ENCODE results near the gene RIOK1. TPM values are rescaled to one million over a fixed set of nuclear protein-coding genes. Genes with fewer than 3 reads are reported as not detected.

RIOK1 gene
- total and polyA plus RNA-seq, 2 of the 13 experiments (the other 11 are each of a cell fraction or from before 2014, with no cell fraction given): 9.4 to 37.8 TPM

DNA sequence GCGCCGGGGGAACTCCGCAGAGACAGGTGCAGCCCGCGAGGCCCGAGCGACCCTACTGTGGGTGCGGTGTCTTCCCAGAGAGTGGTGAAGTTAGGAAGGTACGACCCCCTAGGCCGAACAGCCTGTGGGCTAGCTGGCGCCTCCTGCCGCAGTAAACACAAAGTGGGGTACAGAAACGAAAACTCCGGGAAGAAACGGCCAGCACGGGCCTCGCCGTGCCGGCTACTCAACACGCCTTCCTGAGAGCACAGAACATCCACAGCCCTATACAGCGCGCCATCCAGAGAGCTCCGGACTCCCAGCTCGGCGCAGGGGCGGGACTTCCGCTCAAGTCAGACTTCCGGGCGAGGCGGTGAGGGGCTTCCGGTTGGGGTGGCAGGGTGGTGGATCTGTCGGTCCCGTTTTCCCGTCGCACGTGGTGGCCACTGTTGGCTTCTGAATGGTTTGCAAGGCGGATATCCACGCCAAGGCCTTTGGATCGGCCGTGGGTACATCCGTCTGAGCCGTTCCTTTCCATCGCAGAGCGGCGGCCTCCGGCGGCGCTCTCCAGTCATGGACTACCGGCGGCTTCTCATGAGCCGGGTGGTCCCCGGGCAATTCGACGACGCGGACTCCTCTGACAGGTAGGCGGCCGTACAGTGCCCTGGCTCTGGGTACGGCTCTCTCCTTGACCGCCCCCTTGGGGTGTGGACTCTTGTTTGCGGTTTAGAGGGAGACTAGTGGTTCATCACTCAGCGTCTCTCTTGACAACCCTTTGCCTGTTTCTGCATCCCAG lies at the start of gene RIOK1, which contains the start of gene CAGE1 (continued):
- TF ChIP-seq, protein P1, sequence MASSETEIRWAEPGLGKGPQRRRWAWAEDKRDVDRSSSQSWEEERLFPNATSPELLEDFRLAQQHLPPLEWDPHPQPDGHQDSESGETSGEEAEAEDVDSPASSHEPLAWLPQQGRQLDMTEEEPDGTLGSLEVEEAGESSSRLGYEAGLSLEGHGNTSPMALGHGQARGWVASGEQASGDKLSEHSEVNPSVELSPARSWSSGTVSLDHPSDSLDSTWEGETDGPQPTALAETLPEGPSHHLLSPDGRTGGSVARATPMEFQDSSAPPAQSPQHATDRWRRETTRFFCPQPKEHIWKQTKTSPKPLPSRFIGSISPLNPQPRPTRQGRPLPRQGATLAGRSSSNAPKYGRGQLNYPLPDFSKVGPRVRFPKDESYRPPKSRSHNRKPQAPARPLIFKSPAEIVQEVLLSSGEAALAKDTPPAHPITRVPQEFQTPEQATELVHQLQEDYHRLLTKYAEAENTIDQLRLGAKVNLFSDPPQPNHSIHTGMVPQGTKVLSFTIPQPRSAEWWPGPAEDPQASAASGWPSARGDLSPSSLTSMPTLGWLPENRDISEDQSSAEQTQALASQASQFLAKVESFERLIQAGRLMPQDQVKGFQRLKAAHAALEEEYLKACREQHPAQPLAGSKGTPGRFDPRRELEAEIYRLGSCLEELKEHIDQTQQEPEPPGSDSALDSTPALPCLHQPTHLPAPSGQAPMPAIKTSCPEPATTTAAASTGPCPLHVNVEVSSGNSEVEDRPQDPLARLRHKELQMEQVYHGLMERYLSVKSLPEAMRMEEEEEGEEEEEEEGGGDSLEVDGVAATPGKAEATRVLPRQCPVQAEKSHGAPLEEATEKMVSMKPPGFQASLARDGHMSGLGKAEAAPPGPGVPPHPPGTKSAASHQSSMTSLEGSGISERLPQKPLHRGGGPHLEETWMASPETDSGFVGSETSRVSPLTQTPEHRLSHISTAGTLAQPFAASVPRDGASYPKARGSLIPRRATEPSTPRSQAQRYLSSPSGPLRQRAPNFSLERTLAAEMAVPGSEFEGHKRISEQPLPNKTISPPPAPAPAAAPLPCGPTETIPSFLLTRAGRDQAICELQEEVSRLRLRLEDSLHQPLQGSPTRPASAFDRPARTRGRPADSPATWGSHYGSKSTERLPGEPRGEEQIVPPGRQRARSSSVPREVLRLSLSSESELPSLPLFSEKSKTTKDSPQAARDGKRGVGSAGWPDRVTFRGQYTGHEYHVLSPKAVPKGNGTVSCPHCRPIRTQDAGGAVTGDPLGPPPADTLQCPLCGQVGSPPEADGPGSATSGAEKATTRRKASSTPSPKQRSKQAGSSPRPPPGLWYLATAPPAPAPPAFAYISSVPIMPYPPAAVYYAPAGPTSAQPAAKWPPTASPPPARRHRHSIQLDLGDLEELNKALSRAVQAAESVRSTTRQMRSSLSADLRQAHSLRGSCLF (CRISPR knock-in tag; IDR thresholded peaks at IDR 0.05; ENCODE audit: borderline replicate concordance): no peak
- TF ChIP-seq ZNF251 (CRISPR knock-in tag; IDR thresholded peaks at IDR 0.05): 0 out of 2 replicates have a peak, but pooled peaks have one; percentile 41
- peak; percentile 83; the same call in 1 of the 2 replicates for TF ChIP-seq POGZ (CRISPR knock-in tag; IDR thresholded peaks at IDR 0.05)
- peak; percentile 74; the same call in 1 of the 2 replicates for TF ChIP-seq ZNF335 (CRISPR knock-in tag; IDR thresholded peaks at IDR 0.05)
- TF ChIP-seq MAFG (CRISPR knock-in tag; IDR thresholded peaks at IDR 0.05): no peak
- TF ChIP-seq, protein P2, sequence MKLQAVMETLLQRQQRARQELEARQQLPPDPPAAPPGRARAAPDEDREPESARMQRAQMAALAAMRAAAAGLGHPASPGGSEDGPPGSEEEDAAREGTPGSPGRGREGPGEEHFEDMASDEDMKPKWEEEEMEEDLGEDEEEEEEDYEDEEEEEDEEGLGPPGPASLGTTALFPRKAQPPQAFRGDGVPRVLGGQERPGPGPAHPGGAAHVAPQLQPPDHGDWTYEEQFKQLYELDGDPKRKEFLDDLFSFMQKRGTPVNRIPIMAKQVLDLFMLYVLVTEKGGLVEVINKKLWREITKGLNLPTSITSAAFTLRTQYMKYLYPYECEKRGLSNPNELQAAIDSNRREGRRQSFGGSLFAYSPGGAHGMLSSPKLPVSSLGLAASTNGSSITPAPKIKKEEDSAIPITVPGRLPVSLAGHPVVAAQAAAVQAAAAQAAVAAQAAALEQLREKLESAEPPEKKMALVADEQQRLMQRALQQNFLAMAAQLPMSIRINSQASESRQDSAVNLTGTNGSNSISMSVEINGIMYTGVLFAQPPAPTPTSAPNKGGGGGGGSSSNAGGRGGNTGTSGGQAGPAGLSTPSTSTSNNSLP (IDR thresholded peaks at IDR 0.05; ENCODE audit: low read depth, low read length): no peak
- TF ChIP-seq NFIB (CRISPR knock-in tag; IDR thresholded peaks at IDR 0.05; ENCODE audit: borderline replicate concordance): 0 out of 2 replicates have a peak, but pooled peaks have one; percentile 12
- TF ChIP-seq ZNF777 (CRISPR knock-in tag; IDR thresholded peaks at IDR 0.05): peak; percentile 96
- 0 out of 2 replicates have a peak, but pooled peaks have one; percentile 36 for TF ChIP-seq JUND (CRISPR knock-in tag; IDR thresholded peaks at IDR 0.05)
- 0 out of 2 replicates have a peak, but pooled peaks have one; percentile 10 for TF ChIP-seq ZFP41 (CRISPR knock-in tag; IDR thresholded peaks at IDR 0.05; ENCODE audit: borderline replicate concordance)
- peak; percentile 97 for TF ChIP-seq YEATS4 (CRISPR knock-in tag; IDR thresholded peaks at IDR 0.05; ENCODE audit: borderline replicate concordance)
- no peak for TF ChIP-seq FOSL1 (CRISPR knock-in tag; IDR thresholded peaks at IDR 0.05; ENCODE audit: borderline replicate concordance)
- TF ChIP-seq ZNF460 (CRISPR knock-in tag; IDR thresholded peaks at IDR 0.05; ENCODE audit: borderline replicate concordance): no peak; the same call in 1 of the 2 replicates
- TF ChIP-seq SMARCE1 (IDR thresholded peaks at IDR 0.05; ENCODE audit: borderline replicate concordance): no peak
- no peak; the same call in 1 of the 2 replicates for TF ChIP-seq PPARG (CRISPR knock-in tag; conservative IDR thresholded peaks at IDR 0.05)
- TF ChIP-seq CBX1 (IDR thresholded peaks at IDR 0.05; ENCODE audit: low read depth): peak; percentile 57
- peak; percentile 89; the same call in 1 of the 2 replicates for TF ChIP-seq PCBP1 (IDR thresholded peaks at IDR 0.05; ENCODE audit: borderline replicate concordance, low read depth, low read length)
- peak; percentile 99 for TF ChIP-seq ZNF605 (CRISPR knock-in tag; IDR thresholded peaks at IDR 0.05)
- TF ChIP-seq KAT7 (CRISPR knock-in tag; IDR thresholded peaks at IDR 0.05; ENCODE audit: borderline replicate concordance): peak; percentile 97
- TF ChIP-seq, protein P3, sequence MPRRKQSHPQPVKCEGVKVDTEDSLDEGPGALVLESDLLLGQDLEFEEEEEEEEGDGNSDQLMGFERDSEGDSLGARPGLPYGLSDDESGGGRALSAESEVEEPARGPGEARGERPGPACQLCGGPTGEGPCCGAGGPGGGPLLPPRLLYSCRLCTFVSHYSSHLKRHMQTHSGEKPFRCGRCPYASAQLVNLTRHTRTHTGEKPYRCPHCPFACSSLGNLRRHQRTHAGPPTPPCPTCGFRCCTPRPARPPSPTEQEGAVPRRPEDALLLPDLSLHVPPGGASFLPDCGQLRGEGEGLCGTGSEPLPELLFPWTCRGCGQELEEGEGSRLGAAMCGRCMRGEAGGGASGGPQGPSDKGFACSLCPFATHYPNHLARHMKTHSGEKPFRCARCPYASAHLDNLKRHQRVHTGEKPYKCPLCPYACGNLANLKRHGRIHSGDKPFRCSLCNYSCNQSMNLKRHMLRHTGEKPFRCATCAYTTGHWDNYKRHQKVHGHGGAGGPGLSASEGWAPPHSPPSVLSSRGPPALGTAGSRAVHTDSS (CRISPR knock-in tag; conservative IDR thresholded peaks at IDR 0.05): no peak

Measured in HepG2 (cell line).